K562 (cell line): ENCODE measurements around the gene RBM3. TPM values are rescaled to one million over a fixed set of nuclear protein-coding genes. Genes with fewer than 3 reads are reported as not detected.

Experiments
- CSDE1 ChIP-seq, 2 experiments: fragments of 450-650 bp; IDR thresholded peaks; 2 replicates each; pipeline ENCODE4 v1.6.1; 2016; ENCODE audit warnings: mild to moderate bottlenecking in 1 of 2
- E2F8 ChIP-seq: fragments of 450-650 bp; IDR thresholded peaks from 2 replicates; pipeline ENCODE4 v1.7.1; 2018; ENCODE audit warnings: mild to moderate bottlenecking, low read depth; ENCODE audit not compliant: partially characterized antibody
- FOXP1 ChIP-seq: sonication (generic); formaldehyde crosslinking; IDR thresholded peaks from 2 replicates; pipeline ENCODE4 v1.8.0; 2022; ENCODE audit warnings: mild to moderate bottlenecking, missing genetic modification reagents
- HDAC2 ChIP-seq: fragments of 450-650 bp; IDR thresholded peaks from 2 replicates; pipeline ENCODE4 v1.6.1; 2016; ENCODE audit warnings: mild to moderate bottlenecking
- MAZ ChIP-seq, 2 experiments: fragments of 450-650 bp in 1 of 2; sonication (generic) in 1 of 2; formaldehyde crosslinking; IDR thresholded peaks in 1 of 2; conservative IDR thresholded peaks in 1 of 2; 2 replicates each; pipeline versions ENCODE4 v1.4.0 to v1.5.0; 2020; ENCODE audit warnings: mild to moderate bottlenecking in 1 of 2, missing genetic modification reagents in 1 of 2
- MBD2 ChIP-seq: sonication (generic); IDR thresholded peaks from 2 replicates; pipeline ENCODE4 v1.6.1; 2016; ENCODE audit warnings: low read depth, borderline replicate concordance
- MEF2A ChIP-seq: IDR thresholded peaks from 2 replicates; pipeline ENCODE4 v1.6.1; 2011; ENCODE audit warnings: low read depth, mild to moderate bottlenecking, low read length, moderate library complexity; ENCODE audit not compliant: control insufficient read depth
- NEUROD1 ChIP-seq: fragments of 150-350 bp; IDR thresholded peaks from 2 replicates; pipeline ENCODE4 v1.6.1; 2014; ENCODE audit warnings: borderline replicate concordance, low read length, low read depth; ENCODE audit not compliant: partially characterized antibody
- POLR2B ChIP-seq: fragments of 450-650 bp; IDR thresholded peaks from 2 replicates; pipeline ENCODE4 v1.6.1; 2018; ENCODE audit warnings: low read depth; ENCODE audit not compliant: partially characterized antibody
- RBM22 ChIP-seq: fragments of 200-400 bp; formaldehyde crosslinking; IDR thresholded peaks from 2 replicates; pipeline ENCODE4 v1.6.1; 2018; ENCODE audit warnings: low read length, low read depth; ENCODE audit not compliant: poor library complexity, severe bottlenecking
- RNF2 ChIP-seq: sonication (generic); IDR thresholded peaks from 2 replicates; pipeline ENCODE4 v1.6.1; 2016
- STAT6 ChIP-seq: sonication (generic); formaldehyde crosslinking; IDR thresholded peaks from 2 replicates; pipeline ENCODE4 v1.8.1; 2023; ENCODE audit warnings: mild to moderate bottlenecking, missing genetic modification reagents
- TEAD1 ChIP-seq, 2 experiments: fragments of 450-650 bp in 1 of 2; sonication (generic) in 1 of 2; formaldehyde crosslinking; IDR thresholded peaks; 2 replicates each; pipeline versions ENCODE4 v1.4.0 to v1.8.0; 2020 to 2022; ENCODE audit warnings: mild to moderate bottlenecking in 2 of 2, missing genetic modification reagents in 1 of 2
- TGIF2 ChIP-seq: sonication (generic); formaldehyde crosslinking; IDR thresholded peaks from 2 replicates; pipeline ENCODE4 v1.8.1; 2022; ENCODE audit warnings: mild to moderate bottlenecking, missing genetic modification reagents, moderate library complexity
- THAP12 ChIP-seq: fragments of 250-450 bp; sonication (Bioruptor Pico); IDR thresholded peaks from 2 replicates; pipeline ENCODE4 v1.9.0; 2021; ENCODE audit warnings: mild to moderate bottlenecking, inconsistent platforms
- ZBED1 ChIP-seq: IDR thresholded peaks from 2 replicates; pipeline ENCODE4 v1.6.1; 2014
- ZNF696 ChIP-seq: fragments of 250-450 bp; sonication (Bioruptor Pico); conservative IDR thresholded peaks from 2 replicates; pipeline ENCODE4 v1.4.0; 2020; ENCODE audit warnings: mild to moderate bottlenecking, moderate library complexity
- polyA plus RNA-seq, 8 experiments: library from polyadenylated mRNA; depleted of rRNA in 4 of 8; stranded (reverse) in 5 of 8; unstranded in 3 of 8; fragments of >200 nt; fragmentation: Nextera tagmentation in 2 of 8; fragmentation: Illumina TruSeq in 1 of 8; extraction: Ambion mirVana in 2 of 8; extraction: Trizol in 1 of 8; gene quantifications; 2 replicates each; pipeline versions ENCODE4 v1.2.1 to v1.2.3, GENCODE V29; 2011 to 2014; ENCODE audit warnings: inconsistent platforms in 1 of 8, missing spikeins in 1 of 8
- total RNA-seq, 7 experiments: library from RNA; depleted of rRNA in 6 of 7; stranded (reverse); fragments of >200 nt in 6 of 7; fragmentation: Illumina TruSeq in 2 of 7; extraction: Trizol in 2 of 7; gene quantifications; 2 replicates each; pipeline versions ENCODE4 v1.2.1 to v1.2.3, GENCODE V29; 2011 to 2021; ENCODE audit warnings: low replicate concordance in 1 of 7
- TF ChIP-seq, protein P1 (sequence below): fragments of 250-450 bp; sonication (Bioruptor Pico); IDR thresholded peaks from 2 replicates; pipeline ENCODE4 v1.6.1; 2021; ENCODE audit warnings: mild to moderate bottlenecking

The RBM3 gene
- total and polyA plus RNA-seq, 9 of the 15 experiments (the other 6 are each of a cell fraction or from before 2014, with no cell fraction given) = 70.3 to 272 (median 209) TPM

DNA sequence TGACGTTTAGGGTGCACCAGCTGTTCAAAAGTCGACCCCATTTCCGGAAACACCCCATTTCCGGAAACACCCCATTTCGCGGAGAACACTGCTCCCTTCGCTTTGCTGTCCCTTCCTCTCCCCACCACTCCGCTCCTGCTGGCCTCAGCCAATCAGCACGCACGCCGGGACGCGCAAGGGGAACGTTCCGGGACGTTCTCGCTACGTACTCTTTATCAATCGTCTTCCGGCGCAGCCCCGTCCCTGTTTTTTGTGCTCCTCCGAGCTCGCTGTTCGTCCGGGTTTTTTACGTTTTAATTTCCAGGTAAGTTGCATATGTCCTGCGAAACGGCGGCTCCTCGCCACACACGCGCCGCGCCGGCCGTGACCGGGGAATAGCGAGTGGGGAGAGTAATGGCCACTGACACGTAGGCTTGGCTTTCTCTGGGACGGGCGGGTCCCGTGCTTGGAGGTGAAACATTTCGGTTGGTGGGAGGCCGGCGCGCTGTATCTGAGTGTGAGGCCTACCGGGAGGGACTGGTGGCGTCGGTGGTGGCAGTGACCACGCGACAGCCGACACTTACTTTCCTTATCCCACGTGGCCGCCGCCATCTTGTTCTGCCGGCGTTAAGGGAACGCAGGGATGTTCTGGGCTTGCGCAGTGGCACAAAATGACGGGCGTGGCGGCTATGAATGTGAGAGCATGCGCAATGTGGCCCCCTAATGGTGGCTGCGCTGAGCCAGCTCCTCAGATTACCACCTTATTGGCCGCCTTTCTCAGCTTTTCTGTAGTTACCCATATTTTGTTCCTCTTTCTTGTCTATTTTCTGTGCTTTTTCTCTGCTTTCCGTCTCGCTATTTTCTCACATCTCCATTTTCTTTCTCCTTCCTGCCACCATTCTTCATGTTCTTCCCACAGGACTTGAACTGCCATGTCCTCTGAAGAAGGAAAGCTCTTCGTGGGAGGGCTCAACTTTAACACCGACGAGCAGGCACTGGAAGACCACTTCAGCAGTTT, at the start of gene RBM3 (continued):
- peak; percentile 73; the same call in 1 of the 2 replicates for TF ChIP-seq FOXP1
- peak in 1 of 2 experiments; percentile 57; a peak in 1 of 4 replicates for TF ChIP-seq CSDE1 (IDR thresholded peaks at IDR 0.05)
- TF ChIP-seq MEF2A = no peak
- TF ChIP-seq HDAC2 = peak; percentile 23; the same call in 1 of the 2 replicates
- TF ChIP-seq RBM22 = peak; percentile 76
- 0 out of 2 replicates have a peak, but pooled peaks have one; percentile 16 for TF ChIP-seq ZBED1
- TF ChIP-seq, protein P1, sequence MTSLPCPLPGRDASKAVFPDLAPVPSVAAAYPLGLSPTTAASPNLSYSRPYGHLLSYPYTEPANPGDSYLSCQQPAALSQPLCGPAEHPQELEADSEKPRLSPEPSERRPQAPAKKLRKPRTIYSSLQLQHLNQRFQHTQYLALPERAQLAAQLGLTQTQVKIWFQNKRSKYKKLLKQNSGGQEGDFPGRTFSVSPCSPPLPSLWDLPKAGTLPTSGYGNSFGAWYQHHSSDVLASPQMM (CRISPR knock-in tag) = no peak
- TF ChIP-seq ZNF696 (CRISPR knock-in tag) = no peak
- peak; percentile 65; the same call in 1 of the 2 replicates for TF ChIP-seq MBD2
- TF ChIP-seq NEUROD1 = peak; percentile 46
- peak; percentile 55; the same call in 1 of the 2 replicates for TF ChIP-seq STAT6 (CRISPR knock-in tag)
- TF ChIP-seq THAP12 (CRISPR knock-in tag) = peak; percentile 17; the same call in 1 of the 2 replicates
- peak; percentile 87 for TF ChIP-seq POLR2B
- peak in 1 of 2 experiments; percentile 71; a peak in 1 of 4 replicates for TF ChIP-seq TEAD1 (CRISPR knock-in tag; IDR thresholded peaks at IDR 0.05)
- peak; percentile 96 for TF ChIP-seq E2F8
- peak; percentile 80 for TF ChIP-seq RNF2
- peak; percentile 86; the same call in 1 of the 2 replicates for TF ChIP-seq TGIF2 (CRISPR knock-in tag)
- peak in 1 of 2 experiments; percentile 67; a peak in 2 of 4 replicates for TF ChIP-seq MAZ (CRISPR knock-in tag; conservative IDR thresholded peaks at IDR 0.05 in 1 of 2, IDR thresholded peaks at IDR 0.05 in 1 of 2)
